ENCODE results near the gene GPR37. TPM values are rescaled to one million over a fixed set of nuclear protein-coding genes. Genes with fewer than 3 reads are reported as not detected.

Gene GPR37
- polyA plus RNA-seq, 1 donor from 2014 or later = 1.4 TPM

DNA sequence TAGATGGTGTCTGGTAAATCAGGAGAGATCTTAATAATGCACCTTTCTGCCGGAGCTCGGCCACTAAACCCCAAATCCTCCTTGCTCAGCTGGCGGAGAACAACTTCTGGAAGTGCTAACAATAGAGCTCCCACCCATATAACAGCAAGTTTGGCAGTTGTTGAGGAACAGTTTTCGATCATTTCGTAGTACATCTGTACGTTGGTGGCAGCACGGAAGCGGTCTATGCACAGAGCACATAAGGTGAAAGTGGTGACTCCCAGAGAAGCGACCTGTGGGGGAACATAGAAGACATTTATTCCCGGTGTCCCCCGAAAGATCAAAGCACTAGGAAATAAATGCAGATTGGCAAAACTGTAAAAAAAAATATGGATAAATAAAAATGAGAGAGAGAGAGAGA, 18.5 kb downstream of the GPR37 start:
- Histone ChIP-seq H3K79me2 (replicated peaks; ENCODE audit: insufficient read depth, low read length) (no peaks in the 10 kb centered on the region), H2AFZ (ENCODE audit: low read depth, low read length) (no peak overlapping the region), H3K27me3 (ENCODE audit: insufficient read depth, low read depth, low read length) (no peaks in the 10 kb centered on the region), H3K4me3 (ENCODE audit: low read length) (no peak overlapping the region), H3F3A (ENCODE audit: insufficient read depth, low read length, poor library complexity, severe bottlenecking) (no peaks in the 10 kb centered on the region), H3K9me2 (ENCODE audit: insufficient read depth, low read length) (no peaks in the 10 kb centered on the region), H3K27ac (ENCODE audit: low read length) (no peak overlapping the region), H3K9ac (ENCODE audit: low read length) (no peak overlapping the region), H4K20me1 (ENCODE audit: insufficient read depth) (no peaks in the 10 kb centered on the region), H3K4me2 (ENCODE audit: low read length) (no peak overlapping the region), H3K9me3 (ENCODE audit: low read length) (no peaks in the 10 kb centered on the region), H3K36me3 (ENCODE audit: insufficient read depth, low read length) (no peaks in the 10 kb centered on the region)
- TF ChIP-seq MXI1 (conservative IDR thresholded peaks at IDR 0.05; ENCODE audit: poor library complexity, severe bottlenecking) = no peak
- TF ChIP-seq, protein P1, sequence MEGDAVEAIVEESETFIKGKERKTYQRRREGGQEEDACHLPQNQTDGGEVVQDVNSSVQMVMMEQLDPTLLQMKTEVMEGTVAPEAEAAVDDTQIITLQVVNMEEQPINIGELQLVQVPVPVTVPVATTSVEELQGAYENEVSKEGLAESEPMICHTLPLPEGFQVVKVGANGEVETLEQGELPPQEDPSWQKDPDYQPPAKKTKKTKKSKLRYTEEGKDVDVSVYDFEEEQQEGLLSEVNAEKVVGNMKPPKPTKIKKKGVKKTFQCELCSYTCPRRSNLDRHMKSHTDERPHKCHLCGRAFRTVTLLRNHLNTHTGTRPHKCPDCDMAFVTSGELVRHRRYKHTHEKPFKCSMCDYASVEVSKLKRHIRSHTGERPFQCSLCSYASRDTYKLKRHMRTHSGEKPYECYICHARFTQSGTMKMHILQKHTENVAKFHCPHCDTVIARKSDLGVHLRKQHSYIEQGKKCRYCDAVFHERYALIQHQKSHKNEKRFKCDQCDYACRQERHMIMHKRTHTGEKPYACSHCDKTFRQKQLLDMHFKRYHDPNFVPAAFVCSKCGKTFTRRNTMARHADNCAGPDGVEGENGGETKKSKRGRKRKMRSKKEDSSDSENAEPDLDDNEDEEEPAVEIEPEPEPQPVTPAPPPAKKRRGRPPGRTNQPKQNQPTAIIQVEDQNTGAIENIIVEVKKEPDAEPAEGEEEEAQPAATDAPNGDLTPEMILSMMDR (IDR thresholded peaks at IDR 0.05; ENCODE audit: poor library complexity, severe bottlenecking) = no peak

DNA sequence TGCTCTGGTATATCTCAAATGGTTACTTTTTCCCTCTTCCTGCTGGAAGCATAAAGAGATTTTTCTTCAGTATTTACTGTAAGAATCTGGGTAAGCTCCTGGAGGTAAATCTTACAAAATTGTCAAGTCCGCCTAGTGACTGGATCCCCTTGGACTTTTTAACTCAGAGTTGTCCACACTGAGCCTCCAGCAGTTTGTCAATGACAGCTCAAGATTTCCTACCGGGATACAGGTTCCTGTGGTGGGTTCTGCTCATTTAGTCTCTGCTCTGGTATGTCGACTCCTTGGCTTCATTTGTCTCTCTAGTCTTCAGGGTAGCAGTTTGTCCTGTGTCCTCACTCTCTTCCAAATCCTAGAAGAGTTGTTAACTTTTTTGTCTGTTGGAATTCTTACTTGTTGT, 27.0 kb downstream of the GPR37 start:
- Histone ChIP-seq H4K20me1 (ENCODE audit: insufficient read depth) (no peaks in the 10 kb centered on the region), H3K4me2 (ENCODE audit: low read length) (no peak overlapping the region), H3K9me3 (ENCODE audit: low read length) (no peaks in the 10 kb centered on the region), H3K4me3 (ENCODE audit: low read length) (no peak overlapping the region), H3K27ac (ENCODE audit: low read length) (no peak overlapping the region), H3K9me2 (ENCODE audit: insufficient read depth, low read length) (no peaks in the 10 kb centered on the region), H3K27me3 (ENCODE audit: insufficient read depth, low read depth, low read length) (no peaks in the 10 kb centered on the region), H3K79me2 (replicated peaks; ENCODE audit: insufficient read depth, low read length) (no peaks in the 10 kb centered on the region), H3K9ac (ENCODE audit: low read length) (no peak overlapping the region), H3K36me3 (ENCODE audit: insufficient read depth, low read length) (no peaks in the 10 kb centered on the region), H3F3A (ENCODE audit: insufficient read depth, low read length, poor library complexity, severe bottlenecking) (no peaks in the 10 kb centered on the region), H2AFZ (ENCODE audit: low read depth, low read length) (no peak overlapping the region)
- no peak for TF ChIP-seq POLR2AphosphoS5 (IDR thresholded peaks at IDR 0.05)
- no peak for TF ChIP-seq RAD21 (conservative IDR thresholded peaks at IDR 0.05)
- TF ChIP-seq, protein P1 (IDR thresholded peaks at IDR 0.05; ENCODE audit: poor library complexity, severe bottlenecking) = no peak
- TF ChIP-seq EP300 (conservative IDR thresholded peaks at IDR 0.05; ENCODE audit: poor library complexity, severe bottlenecking) = no peak
- TF ChIP-seq, protein P2, sequence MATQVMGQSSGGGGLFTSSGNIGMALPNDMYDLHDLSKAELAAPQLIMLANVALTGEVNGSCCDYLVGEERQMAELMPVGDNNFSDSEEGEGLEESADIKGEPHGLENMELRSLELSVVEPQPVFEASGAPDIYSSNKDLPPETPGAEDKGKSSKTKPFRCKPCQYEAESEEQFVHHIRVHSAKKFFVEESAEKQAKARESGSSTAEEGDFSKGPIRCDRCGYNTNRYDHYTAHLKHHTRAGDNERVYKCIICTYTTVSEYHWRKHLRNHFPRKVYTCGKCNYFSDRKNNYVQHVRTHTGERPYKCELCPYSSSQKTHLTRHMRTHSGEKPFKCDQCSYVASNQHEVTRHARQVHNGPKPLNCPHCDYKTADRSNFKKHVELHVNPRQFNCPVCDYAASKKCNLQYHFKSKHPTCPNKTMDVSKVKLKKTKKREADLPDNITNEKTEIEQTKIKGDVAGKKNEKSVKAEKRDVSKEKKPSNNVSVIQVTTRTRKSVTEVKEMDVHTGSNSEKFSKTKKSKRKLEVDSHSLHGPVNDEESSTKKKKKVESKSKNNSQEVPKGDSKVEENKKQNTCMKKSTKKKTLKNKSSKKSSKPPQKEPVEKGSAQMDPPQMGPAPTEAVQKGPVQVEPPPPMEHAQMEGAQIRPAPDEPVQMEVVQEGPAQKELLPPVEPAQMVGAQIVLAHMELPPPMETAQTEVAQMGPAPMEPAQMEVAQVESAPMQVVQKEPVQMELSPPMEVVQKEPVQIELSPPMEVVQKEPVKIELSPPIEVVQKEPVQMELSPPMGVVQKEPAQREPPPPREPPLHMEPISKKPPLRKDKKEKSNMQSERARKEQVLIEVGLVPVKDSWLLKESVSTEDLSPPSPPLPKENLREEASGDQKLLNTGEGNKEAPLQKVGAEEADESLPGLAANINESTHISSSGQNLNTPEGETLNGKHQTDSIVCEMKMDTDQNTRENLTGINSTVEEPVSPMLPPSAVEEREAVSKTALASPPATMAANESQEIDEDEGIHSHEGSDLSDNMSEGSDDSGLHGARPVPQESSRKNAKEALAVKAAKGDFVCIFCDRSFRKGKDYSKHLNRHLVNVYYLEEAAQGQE (IDR thresholded peaks at IDR 0.05; ENCODE audit: borderline replicate concordance) = no peak
- TF ChIP-seq SMC3 (conservative IDR thresholded peaks at IDR 0.05; ENCODE audit: poor library complexity) = no peak
- TF ChIP-seq EZH2 (IDR thresholded peaks at IDR 0.05; ENCODE audit: borderline replicate concordance, insufficient read depth, low read length, poor library complexity, severe bottlenecking) = no peak
- TF ChIP-seq TAF1 (IDR thresholded peaks at IDR 0.05; ENCODE audit: low read depth) = no peak
- no peak for TF ChIP-seq MXI1 (conservative IDR thresholded peaks at IDR 0.05; ENCODE audit: poor library complexity, severe bottlenecking)
